Endothelial cell of umbilical vein (primary cell): ENCODE results near the gene DMXL2. TPM values are rescaled to one million over a fixed set of nuclear protein-coding genes. Genes with fewer than 3 reads are reported as not detected.

Experiments used
- BruUV-seq: library from RNA; stranded (reverse); fragments of 400-500 nt; replicated peaks from 2 replicates; lab custom pipeline; 2021; lab: Mats Ljungman, UMichigan
- CTCF ChIA-PET: fragments of 300-600, 350-600 bp; sonication (Branson Sonifier 250); formaldehyde crosslinking; loops from one replicate; lab custom pipeline; 2021; ENCODE audit warnings: antibody characterized with exemption, inconsistent platforms; lab: Charles Lee
- POLR2A ChIA-PET: fragments of 300-600, 350-600 bp; sonication (Branson Sonifier 250); formaldehyde crosslinking; loops from one replicate; lab custom pipeline; 2021; ENCODE audit warnings: antibody characterized with exemption, inconsistent platforms; lab: Charles Lee
- DNase-seq: peaks from one replicate; pipeline ENCODE4 v3.0.0-alpha.2; 2011; ENCODE audit warnings: low read depth, low spot score
- FAIRE-seq: peaks from 2 replicates; lab custom pipeline; 2011; peaks lifted over from hg19 to GRCh38; lab: Jason Lieb, UNC
- H2AFZ ChIP-seq: 2 replicates; pipeline ENCODE4 v1.6.0; 2012; ENCODE audit warnings: low read depth, low read length, control low read depth, inconsistent platforms
- H3K27ac ChIP-seq: 2 replicates; pipeline ENCODE4 v1.5.1; 2011; ENCODE audit warnings: low read depth, mild to moderate bottlenecking, control low read depth, low read length, moderate library complexity; ENCODE audit not compliant: insufficient read depth
- H3K27me3 ChIP-seq, 2 experiments: 2 replicates each; pipeline versions ENCODE4 v1.6.0 to v1.6.1; 2011; ENCODE audit warnings: low read length in 2 of 2, mixed read lengths in 1 of 2; ENCODE audit not compliant: control insufficient read depth in 2 of 2, insufficient read depth in 2 of 2
- H3K36me3 ChIP-seq, 2 experiments: 2 replicates in 1 of 2; 3 replicates in 1 of 2; pipeline ENCODE4 v1.5.1; 2011; ENCODE audit warnings: low read length in 2 of 2, mild to moderate bottlenecking in 1 of 2, moderate library complexity in 1 of 2; ENCODE audit not compliant: control insufficient read depth in 2 of 2, insufficient read depth in 2 of 2; ENCODE audit errors: extremely low read depth in 1 of 2
- H3K4me1 ChIP-seq: 3 replicates; pipeline ENCODE4 v1.5.1; 2011; ENCODE audit warnings: mild to moderate bottlenecking, low read length; ENCODE audit not compliant: control insufficient read depth, insufficient read depth; ENCODE audit errors: extremely low read depth
- H3K4me2 ChIP-seq: 2 replicates; pipeline ENCODE4 v1.6.1; 2011; ENCODE audit warnings: low read length, control low read depth, mixed read lengths; ENCODE audit not compliant: insufficient read depth
- H3K4me3 ChIP-seq, 3 experiments: fragments of 200-600 bp in 1 of 3; sonication (generic), shearing (Covaris generic) in 1 of 3; replicated peaks in 1 of 3; 2 replicates each; pipeline ENCODE4 v1.5.1; 2011 to 2016; ENCODE audit warnings: control low read depth in 3 of 3, low read length in 3 of 3, mild to moderate bottlenecking in 2 of 3, inconsistent platforms in 1 of 3, low read depth in 1 of 3, moderate library complexity in 1 of 3; ENCODE audit not compliant: insufficient read depth in 1 of 3
- H3K79me2 ChIP-seq: 2 replicates; pipeline ENCODE4 v1.6.0; 2012; ENCODE audit warnings: low read length, inconsistent platforms; ENCODE audit not compliant: control insufficient read depth, insufficient read depth
- H3K9ac ChIP-seq: replicated peaks from 2 replicates; pipeline ENCODE3; 2011; ENCODE audit warnings: low read length, control low read depth; ENCODE audit not compliant: insufficient read depth; ENCODE audit errors: extremely low read depth
- H3K9me1 ChIP-seq: replicated peaks from 3 replicates; pipeline ENCODE4 v1.6.0; 2011; ENCODE audit warnings: mild to moderate bottlenecking, low read length; ENCODE audit not compliant: control insufficient read depth, insufficient read depth; ENCODE audit errors: extremely low read depth
- H3K9me3 ChIP-seq: replicated peaks from 2 replicates; pipeline ENCODE4 v1.5.1; 2012; ENCODE audit warnings: low read length, inconsistent platforms; ENCODE audit not compliant: control insufficient read depth, insufficient read depth
- H4K20me1 ChIP-seq: replicated peaks from 2 replicates; pipeline ENCODE3; 2011; ENCODE audit warnings: mild to moderate bottlenecking, low read length; ENCODE audit not compliant: control insufficient read depth, insufficient read depth; ENCODE audit errors: extremely low read depth
- EZH2 ChIP-seq: IDR thresholded peaks from 2 replicates; pipeline ENCODE4 v1.6.1; 2012; ENCODE audit warnings: borderline replicate concordance, low read depth, mild to moderate bottlenecking, moderate library complexity, low read length, inconsistent platforms; ENCODE audit not compliant: severe bottlenecking
- FOS ChIP-seq: IDR thresholded peaks from 2 replicates; pipeline ENCODE4 v1.6.1; 2011; ENCODE audit warnings: mild to moderate bottlenecking, low read length, moderate library complexity, borderline replicate concordance; ENCODE audit not compliant: insufficient read depth
- GATA2 ChIP-seq: IDR thresholded peaks from 2 replicates; pipeline ENCODE4 v1.7.0; 2011; ENCODE audit warnings: low read depth, mild to moderate bottlenecking, moderate library complexity, mixed read lengths, low read length; ENCODE audit not compliant: insufficient read length, insufficient read depth
- JUN ChIP-seq: IDR thresholded peaks from 2 replicates; pipeline ENCODE4 v1.6.1; 2011; ENCODE audit warnings: borderline replicate concordance, low read depth; ENCODE audit not compliant: insufficient read length, insufficient read depth
- MAX ChIP-seq: IDR thresholded peaks from 2 replicates; pipeline ENCODE4 v1.6.1; 2011; ENCODE audit not compliant: insufficient read depth, insufficient read length
- MYC ChIP-seq: IDR thresholded peaks from one replicate; pipeline ENCODE4 v1.6.1; 2011; ENCODE audit warnings: mild to moderate bottlenecking, low read depth, low read length
- POLR2A ChIP-seq: IDR thresholded peaks from 2 replicates; pipeline ENCODE4 v1.6.1; 2012; ENCODE audit warnings: low read depth, mild to moderate bottlenecking, control low read depth, low read length
- dilution Hi-C: fragments of 300-500 bp; cut with MboI; formaldehyde crosslinking; loops from one replicate; pipeline ENCODE4 v1.15.0; 2019; ENCODE audit warnings: low sequenced_read_pairs; ENCODE audit not compliant: extremely low pct_ligation_motif_present
- intact Hi-C: fragments of 100-400 bp; cut with micrococcal nuclease; formaldehyde crosslinking; loops from one replicate; pipeline ENCODE4 v1.10.0; 2022
- polyA plus RNA-seq, 4 experiments: library from polyadenylated mRNA; depleted of rRNA in 3 of 4; stranded (reverse) in 3 of 4; unstranded in 1 of 4; fragments of >200 nt; gene quantifications; 2 replicates each; pipeline versions ENCODE4 v1.2.1 to v1.2.3, GENCODE V29; 2011 to 2012; ENCODE audit warnings: missing spikeins in 1 of 4
- total RNA-seq: library from RNA; stranded (reverse); gene quantifications from 2 replicates; pipeline ENCODE4 v1.2.3, GENCODE V29; 2021
- TF ChIP-seq, protein P1 (sequence below), 2 donors: IDR thresholded peaks; 1 replicate in 1 of 2; 2 replicates in 1 of 2; pipeline ENCODE4 v1.5.1; 2011; ENCODE audit warnings: low read length in 2 of 2, mild to moderate bottlenecking in 2 of 2, moderate library complexity in 2 of 2, control low read depth in 1 of 2, inconsistent platforms in 1 of 2, low read depth in 1 of 2; ENCODE audit not compliant: insufficient read depth in 1 of 2; ENCODE audit errors: extremely low read depth in 1 of 2

DMXL2 gene
- total and polyA plus RNA-seq, 2 donors (not counting 3 experiments of a cell fraction or from before 2014, with no cell fraction given), result 6.3 to 10.8 TPM

DNA sequence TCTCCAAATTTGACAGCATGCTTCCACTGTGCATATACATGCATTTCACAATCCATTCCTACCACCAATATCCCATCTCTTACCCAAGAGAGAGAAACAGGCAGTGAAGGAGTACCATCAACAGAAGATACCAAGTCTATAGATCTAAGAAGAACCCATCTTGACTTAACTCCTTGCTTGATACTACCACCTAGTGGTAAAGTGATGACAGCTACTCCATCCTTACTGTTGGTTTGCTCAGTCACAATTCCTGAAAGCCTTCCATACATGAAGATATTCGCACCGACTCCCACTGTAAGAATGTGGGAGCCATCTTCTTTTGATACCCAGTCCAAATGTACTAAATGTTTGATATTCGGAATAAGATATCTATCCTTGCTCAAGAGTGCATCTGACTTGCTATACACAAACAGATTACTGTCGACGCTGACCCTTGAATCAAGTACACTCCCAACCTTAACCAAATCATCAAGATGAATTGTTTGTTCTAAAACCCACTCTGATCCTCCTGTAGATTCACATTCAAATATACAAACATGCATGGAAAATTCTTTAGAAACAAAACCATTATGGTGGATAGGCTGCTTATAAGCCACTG is 123.1 kb downstream of the DMXL2 start:
- CTCF ChIA-PET, result interaction anchor here (0.9 to 3.7 kb wide), 19 partner anchors 9 to 364 kb away, joined by 3 to 55 read pairs (median 6); no protein-coding TSS in a partner anchor
- Histone ChIP-seq H3K36me3 (no peaks in the 10 kb centered on the region), H3K79me2 (no peaks in the 10 kb centered on the region), H3K9ac (no peak overlapping the region), H3K9me1 (no peaks in the 10 kb centered on the region), H3K27me3 (no peaks in the 10 kb centered on the region), H3K9me3 (no peaks in the 10 kb centered on the region), H2AFZ (no peak overlapping the region), H3K27ac (no peak overlapping the region), H4K20me1 (no peaks in the 10 kb centered on the region), H3K4me1 (peaks cover 19% of the 10 kb centered on the region), H3K4me3 (no peak overlapping the region), H3K4me2 (no peak overlapping the region)
- dilution Hi-C loops (no loop called here), intact Hi-C loops (loop anchor here (1.0 to 5.0 kb wide), 5 partner anchors 96 to 336 kb away; no protein-coding TSS in a partner anchor)
- TF ChIP-seq MYC (no peak), FOS (no peak), POLR2A (no peak), JUN (no peak), MAX (no peak), EZH2 (no peak), GATA2 (no peak)
- TF ChIP-seq, protein P1, sequence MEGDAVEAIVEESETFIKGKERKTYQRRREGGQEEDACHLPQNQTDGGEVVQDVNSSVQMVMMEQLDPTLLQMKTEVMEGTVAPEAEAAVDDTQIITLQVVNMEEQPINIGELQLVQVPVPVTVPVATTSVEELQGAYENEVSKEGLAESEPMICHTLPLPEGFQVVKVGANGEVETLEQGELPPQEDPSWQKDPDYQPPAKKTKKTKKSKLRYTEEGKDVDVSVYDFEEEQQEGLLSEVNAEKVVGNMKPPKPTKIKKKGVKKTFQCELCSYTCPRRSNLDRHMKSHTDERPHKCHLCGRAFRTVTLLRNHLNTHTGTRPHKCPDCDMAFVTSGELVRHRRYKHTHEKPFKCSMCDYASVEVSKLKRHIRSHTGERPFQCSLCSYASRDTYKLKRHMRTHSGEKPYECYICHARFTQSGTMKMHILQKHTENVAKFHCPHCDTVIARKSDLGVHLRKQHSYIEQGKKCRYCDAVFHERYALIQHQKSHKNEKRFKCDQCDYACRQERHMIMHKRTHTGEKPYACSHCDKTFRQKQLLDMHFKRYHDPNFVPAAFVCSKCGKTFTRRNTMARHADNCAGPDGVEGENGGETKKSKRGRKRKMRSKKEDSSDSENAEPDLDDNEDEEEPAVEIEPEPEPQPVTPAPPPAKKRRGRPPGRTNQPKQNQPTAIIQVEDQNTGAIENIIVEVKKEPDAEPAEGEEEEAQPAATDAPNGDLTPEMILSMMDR (IDR thresholded peaks at IDR 0.05; ENCODE audit: extremely low read depth in 1 of 2, insufficient read depth in 1 of 2, low read depth in 1 of 2, low read length in 2 of 2), result peak; percentile 61 to 66
- POLR2A ChIA-PET, result no interaction called here
- FAIRE-seq (peak; percentile 74), DNase-seq (peak; percentile 59)
- no TSS peak for BruUV-seq
